Loucy (cell line): ENCODE results near the gene WDR33.

Experiments
- H2AFZ ChIP-seq: fragments of 200-600 bp; sonication (generic); 2 replicates; pipeline ENCODE4 v1.6.0; 2016; ENCODE audit warnings: antibody characterized with exemption, mild to moderate bottlenecking, low read length, moderate library complexity
- H3F3A ChIP-seq: fragments of 200-600 bp; 2 replicates; pipeline ENCODE4 v1.6.0; 2016; ENCODE audit warnings: antibody characterized with exemption, low read depth, mild to moderate bottlenecking
- H3K27me3 ChIP-seq: fragments of 200-600 bp; sonication (generic); 2 replicates; pipeline ENCODE4 v1.6.1; 2014; ENCODE audit warnings: low read length, mild to moderate bottlenecking; ENCODE audit not compliant: insufficient read depth, poor library complexity, severe bottlenecking
- H3K36me3 ChIP-seq: fragments of 200-600 bp; sonication (generic); 2 replicates; pipeline ENCODE4 v1.6.1; 2016; ENCODE audit warnings: low read length; ENCODE audit not compliant: insufficient read depth
- H3K4me1 ChIP-seq: fragments of 200-600 bp; sonication (generic); 2 replicates; pipeline ENCODE4 v1.5.1; 2014; ENCODE audit warnings: low read length, mild to moderate bottlenecking; ENCODE audit not compliant: insufficient read depth, poor library complexity, severe bottlenecking
- H3K4me2 ChIP-seq: fragments of 200-600 bp; sonication (generic); 2 replicates; pipeline ENCODE4 v1.6.0; 2014; ENCODE audit warnings: antibody characterized with exemption, low read length, low read depth, mild to moderate bottlenecking; ENCODE audit not compliant: poor library complexity, severe bottlenecking
- H3K4me3 ChIP-seq: fragments of 200-600 bp; sonication (generic); 2 replicates; pipeline ENCODE4 v1.5.1; 2014; ENCODE audit warnings: low read length, mild to moderate bottlenecking, mixed read lengths; ENCODE audit not compliant: poor library complexity, severe bottlenecking
- H3K79me2 ChIP-seq: fragments of 200-600 bp; sonication (generic); 2 replicates; pipeline ENCODE4 v1.6.1; 2014; ENCODE audit warnings: low read length; ENCODE audit not compliant: insufficient read depth
- H3K9ac ChIP-seq: fragments of 200-600 bp; sonication (generic); 2 replicates; pipeline ENCODE4 v1.6.0; 2014; ENCODE audit warnings: mild to moderate bottlenecking, low read depth, low read length, moderate library complexity; ENCODE audit not compliant: poor library complexity, severe bottlenecking
- H3K9me2 ChIP-seq: fragments of 200-600 bp; sonication (generic); replicated peaks from 2 replicates; pipeline ENCODE4 v1.6.1; 2016; ENCODE audit warnings: low read depth, low read length, mixed read lengths
- H3K9me3 ChIP-seq: fragments of 200-600 bp; sonication (generic); 2 replicates; pipeline ENCODE4 v1.6.1; 2014; ENCODE audit warnings: mild to moderate bottlenecking, antibody characterized with exemption, low read length, low read depth; ENCODE audit not compliant: insufficient read depth
- H4K20me1 ChIP-seq: fragments of 200-600 bp; sonication (generic); 2 replicates; pipeline ENCODE4 v1.6.0; 2014; ENCODE audit warnings: antibody characterized with exemption, low read length, mild to moderate bottlenecking; ENCODE audit not compliant: insufficient read depth, poor library complexity, severe bottlenecking
- CTCF ChIP-seq: fragments of 200-600 bp; sonication (generic); conservative IDR thresholded peaks from 2 replicates; pipeline ENCODE4 v1.5.1; 2014; ENCODE audit warnings: mild to moderate bottlenecking, antibody characterized with exemption, low read length
- EZH2phosphoT487 ChIP-seq: fragments of 200-600 bp; IDR thresholded peaks from 2 replicates; pipeline ENCODE4 v1.6.1; 2018; ENCODE audit warnings: antibody characterized with exemption, mild to moderate bottlenecking, moderate library complexity, borderline replicate concordance

Gene WDR33

DNA sequence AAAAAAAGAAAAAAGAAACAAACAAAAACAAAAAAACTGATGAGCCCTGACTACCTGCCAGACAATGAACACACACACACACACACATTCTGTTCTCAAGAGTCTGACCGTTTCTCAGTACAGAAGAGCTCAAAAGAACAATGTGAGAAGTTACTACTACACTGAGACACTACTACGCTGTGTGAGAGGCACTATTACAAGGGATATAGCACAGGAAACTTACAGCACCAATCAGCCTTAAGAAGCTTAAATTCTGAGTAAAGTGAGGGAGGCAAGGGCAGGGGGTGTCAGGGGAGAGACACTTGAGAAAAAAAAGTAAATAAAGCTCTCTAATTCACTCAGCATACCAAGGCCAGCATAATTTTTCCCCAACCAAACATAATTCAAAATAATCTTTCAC, 32.5 kb downstream of the WDR33 start:
- peaks cover 1% of the 10 kb centered on the region for H3K4me1 ChIP-seq
- H4K20me1 ChIP-seq = peaks cover 56% of the 10 kb centered on the region
- H3K4me3 ChIP-seq = no peak overlapping the region
- no peak overlapping the region for H3K4me2 ChIP-seq
- H2AFZ ChIP-seq = no peak overlapping the region
- H3K9me3 ChIP-seq = no peaks in the 10 kb centered on the region
- no peak overlapping the region for H3K9ac ChIP-seq
- H3K27me3 ChIP-seq = no peaks in the 10 kb centered on the region
- H3K9me2 ChIP-seq = no peaks in the 10 kb centered on the region
- H3F3A ChIP-seq = no peaks in the 10 kb centered on the region
- no peak for TF ChIP-seq EZH2phosphoT487
- TF ChIP-seq CTCF = no peak
- 0 out of 2 replicates have a peak, but pooled peaks cover 3% of the 10 kb centered on the region for H3K36me3 ChIP-seq
- peaks cover 97% of the 10 kb centered on the region for H3K79me2 ChIP-seq

DNA sequence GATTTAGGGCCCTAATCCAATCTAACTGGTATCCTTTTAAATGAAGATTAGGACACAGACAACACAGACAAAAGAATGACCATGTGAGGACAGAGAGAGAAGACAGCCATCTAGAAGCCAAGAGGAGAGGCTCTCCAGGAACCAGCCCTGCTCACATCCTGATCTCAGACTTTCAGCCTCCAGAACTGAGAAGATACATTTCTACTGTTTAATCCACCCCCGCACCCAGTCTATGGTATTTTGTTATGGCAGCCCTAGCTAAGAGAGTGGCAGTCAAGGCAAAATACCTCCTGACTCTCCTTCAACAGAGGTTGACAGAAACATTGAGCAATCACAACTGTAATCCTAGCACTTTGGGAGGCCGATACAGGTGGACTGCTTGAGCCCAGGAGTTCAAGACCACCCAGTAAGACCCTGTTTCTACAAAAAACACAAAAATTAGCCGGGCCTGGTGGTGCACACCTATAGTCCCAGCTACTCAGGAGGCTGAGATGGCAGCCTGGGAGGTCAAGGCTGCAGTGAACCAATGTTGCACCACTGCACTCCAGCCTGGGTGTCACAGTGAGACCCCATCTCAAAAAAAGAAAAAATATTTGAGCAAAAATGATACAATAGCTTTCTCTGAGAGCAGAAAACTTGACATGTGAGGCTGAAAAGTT, 34.7 kb downstream of the WDR33 start:
- H3K4me1 ChIP-seq = peaks cover 3% of the 10 kb centered on the region
- H3K4me3 ChIP-seq = no peak overlapping the region
- H2AFZ ChIP-seq = no peak overlapping the region
- no peaks in the 10 kb centered on the region for H3F3A ChIP-seq
- peaks cover 98% of the 10 kb centered on the region for H3K79me2 ChIP-seq
- H4K20me1 ChIP-seq = peaks cover 70% of the 10 kb centered on the region
- peaks cover 3% of the 10 kb centered on the region; the same call in 1 of the 2 replicates for H3K36me3 ChIP-seq
- no peaks in the 10 kb centered on the region for H3K9me3 ChIP-seq
- no peak for TF ChIP-seq EZH2phosphoT487
- no peak for TF ChIP-seq CTCF
- H3K9ac ChIP-seq = no peak overlapping the region
- no peaks in the 10 kb centered on the region for H3K27me3 ChIP-seq
- H3K4me2 ChIP-seq = no peak overlapping the region
- H3K9me2 ChIP-seq = no peaks in the 10 kb centered on the region

- Histone ChIP-seq H3K4me3 (no peak overlapping the region), H3K27me3 (no peaks in the 10 kb centered on the region), H3K9me2 (no peaks in the 10 kb centered on the region), H3K4me2 (no peak overlapping the region), H3K9ac (no peak overlapping the region), H2AFZ (no peak overlapping the region), H3K9me3 (no peaks in the 10 kb centered on the region), H3K36me3 (peaks cover 36% of the 10 kb centered on the region), H4K20me1 (peaks cover 67% of the 10 kb centered on the region), H3K4me1 (peaks cover 3% of the 10 kb centered on the region), H3F3A (no peaks in the 10 kb centered on the region), H3K79me2 (peaks cover 74% of the 10 kb centered on the region)
- TF ChIP-seq CTCF (no peak), EZH2phosphoT487 (no peak)
Measured at GRCh38 chr2:127771756-127772155, 39.2 kb downstream of the WDR33 start.
